Activated CD4-positive, alpha-beta memory T cell treated with anti-CD3 and anti-CD28 coated beads for 36 hours (primary cell): ENCODE data around the gene NKPD1. TPM values are rescaled to one million over a fixed set of nuclear protein-coding genes. Genes with fewer than 3 reads are reported as not detected.

Source experiments
- CTCF ChIA-PET: fragments of 350-600 bp; sonication (Branson Sonifier 250); formaldehyde crosslinking; loops from one replicate; lab custom pipeline; 2021; ENCODE audit warnings: antibody characterized with exemption, inconsistent platforms; lab: Charles Lee
- POLR2A ChIA-PET: fragments of 350-600 bp; sonication (Branson Sonifier 250); formaldehyde crosslinking; loops from one replicate; lab custom pipeline; 2021; ENCODE audit warnings: antibody characterized with exemption; lab: Charles Lee
- DNase-seq: peaks from one replicate; pipeline ENCODE4 v3.0.0-alpha.2; 2020
- H3K27ac Mint-ChIP-seq: one replicate; pipeline ENCODE4 v1.8.0; 2021; ENCODE audit warnings: mixed read lengths
- H3K27me3 Mint-ChIP-seq: one replicate; pipeline ENCODE4 v1.8.0; 2021; ENCODE audit warnings: mixed read lengths
- H3K36me3 Mint-ChIP-seq: one replicate; pipeline ENCODE4 v1.8.0; 2021; ENCODE audit warnings: mixed read lengths
- H3K4me1 Mint-ChIP-seq: one replicate; pipeline ENCODE4 v1.8.0; 2021; ENCODE audit warnings: low read depth, mixed read lengths
- H3K4me3 Mint-ChIP-seq: one replicate; pipeline ENCODE4 v1.8.0; 2021; ENCODE audit warnings: mild to moderate bottlenecking, mixed read lengths
- H3K9me3 Mint-ChIP-seq: one replicate; pipeline ENCODE4 v1.8.0; 2021; ENCODE audit warnings: mixed read lengths
- intact Hi-C: fragments of 100-400 bp; cut with micrococcal nuclease; formaldehyde crosslinking; loops from one replicate; pipeline ENCODE4 v1.15.1; 2023
- total RNA-seq, 2 experiments: library from RNA; stranded (reverse); gene quantifications; one replicate each; pipeline ENCODE4 v1.2.3, GENCODE V29; 2021

NKPD1 gene
- total RNA-seq, 2 experiments from 2014 or later, result 0.10 to 0.22 TPM

- Mint-ChIP-seq H3K27ac (no peak overlapping the region), H3K27me3 (no peaks in the 10 kb centered on the region), H3K9me3 (no peaks in the 10 kb centered on the region), H3K36me3 (no peaks in the 10 kb centered on the region), H3K4me3 (no peak overlapping the region), H3K4me1 (peaks cover 4% of the 10 kb centered on the region)
- POLR2A ChIA-PET, result no interaction called here
- DNase-seq, result no peak
- CTCF ChIA-PET, result no interaction called here
- intact Hi-C loops, result no loop called here
Observed at GRCh38 chr19:45133661-45134060, 27.1 kb downstream of the NKPD1 start.

GRCh38 chr19:45130888-45131615, 29.7 kb downstream of the NKPD1 start:
- DNase-seq, result peak; percentile 29
- Mint-ChIP-seq H3K27ac (no peak overlapping the region), H3K4me1 (peaks cover 6% of the 10 kb centered on the region), H3K27me3 (no peaks in the 10 kb centered on the region), H3K9me3 (no peaks in the 10 kb centered on the region), H3K4me3 (no peak overlapping the region), H3K36me3 (no peaks in the 10 kb centered on the region)
- POLR2A ChIA-PET, result no interaction called here
- intact Hi-C loops, result no loop called here
- CTCF ChIA-PET, result interaction anchor here (1.1 to 1.2 kb wide), 2 partner anchors 13 to 28 kb away, joined by 3 to 4 read pairs; no protein-coding TSS in a partner anchor

- no peaks in the 10 kb centered on the region for H3K9me3 Mint-ChIP-seq
- peaks cover 9% of the 10 kb centered on the region for H3K4me1 Mint-ChIP-seq
- H3K27ac Mint-ChIP-seq, result no peak overlapping the region
- no peaks in the 10 kb centered on the region for H3K27me3 Mint-ChIP-seq
- no peaks in the 10 kb centered on the region for H3K36me3 Mint-ChIP-seq
- H3K4me3 Mint-ChIP-seq, result no peak overlapping the region
- intact Hi-C loops, result no loop called here
- POLR2A ChIA-PET, result no interaction called here
- CTCF ChIA-PET, result no interaction called here
- no peak for DNase-seq
Observed at GRCh38 chr19:45130236-45130635, 30.5 kb downstream of the NKPD1 start.

DNA sequence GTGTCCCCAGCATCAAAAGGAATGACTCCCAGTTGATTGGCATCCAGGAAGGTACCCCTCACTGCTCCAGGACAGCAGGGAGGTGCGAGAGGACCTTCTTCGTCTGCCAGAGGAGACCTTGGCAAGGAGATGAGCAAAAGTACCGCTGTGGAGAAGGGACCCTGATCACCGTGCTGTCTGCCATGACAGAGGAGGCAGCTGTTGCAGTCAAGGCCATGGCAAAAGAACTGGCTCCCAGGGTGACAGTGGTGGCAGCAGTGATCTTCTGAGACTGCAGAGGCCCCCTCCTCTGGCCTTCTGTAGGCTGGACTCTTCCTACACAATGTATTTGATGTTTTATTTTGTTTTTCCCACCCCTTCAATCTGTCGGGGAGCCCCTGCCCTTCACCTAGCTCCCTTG, 32.0 kb downstream of the NKPD1 start:
- no peak overlapping the region for H3K27ac Mint-ChIP-seq
- H3K9me3 Mint-ChIP-seq, result no peaks in the 10 kb centered on the region
- no peaks in the 10 kb centered on the region for H3K36me3 Mint-ChIP-seq
- intact Hi-C loops, result no loop called here
- H3K4me1 Mint-ChIP-seq, result peaks cover 9% of the 10 kb centered on the region
- ChIA-PET POLR2A (no interaction called here), CTCF (interaction anchor here (1.3 kb wide), 1 partner anchor 16 kb away, joined by 3 read pairs; no protein-coding TSS in a partner anchor)
- H3K27me3 Mint-ChIP-seq, result no peaks in the 10 kb centered on the region
- no peak for DNase-seq
- H3K4me3 Mint-ChIP-seq, result no peak overlapping the region

DNA sequence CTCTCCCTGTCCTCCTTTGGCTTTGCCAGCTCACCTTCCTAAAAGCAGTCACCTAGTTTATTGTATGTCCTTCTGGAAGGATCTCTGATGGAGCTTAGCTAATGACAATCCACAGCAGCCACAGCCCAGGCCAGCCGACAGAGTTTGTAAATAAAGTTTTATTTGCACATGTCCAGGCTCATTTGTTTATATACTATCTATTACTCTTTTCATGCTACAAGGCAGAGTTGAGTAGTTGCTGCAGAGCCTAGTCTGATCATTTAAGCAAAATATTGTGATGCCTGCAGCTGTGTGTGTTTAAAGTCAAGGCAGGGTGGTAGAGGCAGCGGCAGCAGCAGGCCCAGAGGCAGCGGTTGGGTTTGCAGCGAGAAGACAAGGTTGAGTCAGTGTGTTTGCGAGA, 32.6 kb downstream of the NKPD1 start:
- Mint-ChIP-seq H3K27me3 (no peaks in the 10 kb centered on the region), H3K9me3 (no peaks in the 10 kb centered on the region), H3K36me3 (no peaks in the 10 kb centered on the region), H3K4me1 (peaks cover 9% of the 10 kb centered on the region), H3K27ac (no peak overlapping the region), H3K4me3 (no peak overlapping the region)
- no peak for DNase-seq
- ChIA-PET CTCF (interaction anchor here (1.3 kb wide), 1 partner anchor 15 kb away, joined by 3 read pairs; no protein-coding TSS in a partner anchor), POLR2A (no interaction called here)
- intact Hi-C loops, result no loop called here

DNA sequence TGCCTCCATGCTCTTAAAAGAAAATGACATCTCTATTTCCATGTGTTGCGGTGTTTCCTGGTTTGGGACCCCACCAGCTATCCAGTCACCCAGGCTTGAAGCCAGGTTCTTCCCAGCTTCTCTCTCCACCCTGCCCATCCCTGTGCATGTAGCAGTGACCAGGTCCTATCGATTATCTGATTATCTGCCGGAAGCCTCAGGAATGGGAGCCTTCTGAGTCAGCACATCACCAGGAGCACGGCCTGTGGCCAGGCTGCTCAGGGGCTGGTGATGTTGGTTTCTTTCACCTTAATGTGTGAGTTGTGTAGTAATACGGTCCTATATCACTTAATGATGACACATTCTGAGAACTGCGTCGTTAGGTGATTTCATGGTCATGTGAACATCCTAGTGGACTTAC, 34.1 kb downstream of the NKPD1 start:
- peaks cover 12% of the 10 kb centered on the region for H3K4me1 Mint-ChIP-seq
- ChIA-PET POLR2A (interaction anchor here (1.5 kb wide), 1 partner anchor 35 kb away, joined by 6 read pairs; no protein-coding TSS in a partner anchor), CTCF (interaction anchor here (0.6 to 2.9 kb wide), 12 partner anchors 9 to 236 kb away, joined by 3 to 20 read pairs (median 4); partner anchors contain the start of genes CLASRP and PPP1R37)
- H3K4me3 Mint-ChIP-seq, result no peak overlapping the region
- H3K27me3 Mint-ChIP-seq, result no peaks in the 10 kb centered on the region
- no peaks in the 10 kb centered on the region for H3K36me3 Mint-ChIP-seq
- no peak overlapping the region for H3K27ac Mint-ChIP-seq
- intact Hi-C loops, result loop anchor here (1.0 kb wide), 1 partner anchor 34 kb away; no protein-coding TSS in a partner anchor
- H3K9me3 Mint-ChIP-seq, result no peaks in the 10 kb centered on the region
- DNase-seq, result no peak

DNA sequence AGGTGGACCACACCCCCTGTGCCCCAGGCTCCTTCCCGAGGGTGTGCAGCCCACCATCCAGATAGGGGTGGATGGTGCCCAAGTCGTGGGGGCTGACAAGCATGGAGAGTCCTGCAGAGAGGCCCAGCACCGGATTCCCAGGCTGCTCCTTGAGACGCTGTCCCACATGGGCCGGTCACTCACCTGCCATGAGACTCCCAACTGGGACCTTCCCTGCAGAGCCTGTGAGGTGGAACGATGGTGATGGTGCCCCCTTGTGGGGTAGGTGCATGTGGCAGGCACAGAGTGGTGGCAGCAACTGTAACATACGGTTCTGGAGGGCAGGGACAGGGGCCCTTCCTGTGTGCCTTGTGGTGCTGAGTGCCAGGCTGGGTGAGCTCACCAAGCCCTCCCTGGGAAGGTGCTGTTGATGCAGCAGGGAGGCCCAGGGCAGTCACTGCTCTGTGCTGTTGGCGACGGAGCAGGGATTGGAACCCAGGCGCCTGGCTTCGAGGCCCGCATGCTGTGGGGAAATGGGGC, 34.7 kb downstream of the NKPD1 start:
- H3K36me3 Mint-ChIP-seq, result no peaks in the 10 kb centered on the region
- H3K27me3 Mint-ChIP-seq, result no peaks in the 10 kb centered on the region
- no peak overlapping the region for H3K27ac Mint-ChIP-seq
- ChIA-PET POLR2A (interaction anchor here (1.5 kb wide), 1 partner anchor 34 kb away, joined by 6 read pairs; no protein-coding TSS in a partner anchor), CTCF (interaction anchor here (0.6 to 2.9 kb wide), 16 partner anchors 8 to 236 kb away, joined by 3 to 20 read pairs (median 4); partner anchors contain the start of genes CLASRP and PPP1R37)
- intact Hi-C loops, result loop anchor here (1.0 kb wide), 1 partner anchor 34 kb away; no protein-coding TSS in a partner anchor
- no peaks in the 10 kb centered on the region for H3K9me3 Mint-ChIP-seq
- H3K4me1 Mint-ChIP-seq, result peaks cover 17% of the 10 kb centered on the region
- no peak overlapping the region for H3K4me3 Mint-ChIP-seq
- peak; percentile 82 for DNase-seq

- ChIA-PET CTCF (interaction anchor here (0.7 to 2.9 kb wide), 10 partner anchors 11 to 86 kb away, joined by 3 to 20 read pairs (median 4); partner anchors contain the start of genes BLOC1S3, CLASRP, PPP1R37 and TRAPPC6A), POLR2A (interaction anchor here (1.5 kb wide), 1 partner anchor 33 kb away, joined by 6 read pairs; no protein-coding TSS in a partner anchor)
- H3K27me3 Mint-ChIP-seq, result no peaks in the 10 kb centered on the region
- no peak overlapping the region for H3K27ac Mint-ChIP-seq
- DNase-seq, result no peak
- intact Hi-C loops, result no loop called here
- H3K36me3 Mint-ChIP-seq, result no peaks in the 10 kb centered on the region
- no peak overlapping the region for H3K4me3 Mint-ChIP-seq
- peaks cover 19% of the 10 kb centered on the region for H3K4me1 Mint-ChIP-seq
- no peaks in the 10 kb centered on the region for H3K9me3 Mint-ChIP-seq
Observed at GRCh38 chr19:45125360-45125759, 35.4 kb downstream of the NKPD1 start.

GRCh38 chr19:45124021-45124420, 36.8 kb downstream of the NKPD1 start:
- intact Hi-C loops, result no loop called here
- H3K4me1 Mint-ChIP-seq, result peaks cover 22% of the 10 kb centered on the region
- CTCF ChIA-PET, result interaction anchor here (2.9 kb wide), 1 partner anchor 32 kb away, joined by 20 read pairs; the partner anchor contains the start of gene PPP1R37

DNA sequence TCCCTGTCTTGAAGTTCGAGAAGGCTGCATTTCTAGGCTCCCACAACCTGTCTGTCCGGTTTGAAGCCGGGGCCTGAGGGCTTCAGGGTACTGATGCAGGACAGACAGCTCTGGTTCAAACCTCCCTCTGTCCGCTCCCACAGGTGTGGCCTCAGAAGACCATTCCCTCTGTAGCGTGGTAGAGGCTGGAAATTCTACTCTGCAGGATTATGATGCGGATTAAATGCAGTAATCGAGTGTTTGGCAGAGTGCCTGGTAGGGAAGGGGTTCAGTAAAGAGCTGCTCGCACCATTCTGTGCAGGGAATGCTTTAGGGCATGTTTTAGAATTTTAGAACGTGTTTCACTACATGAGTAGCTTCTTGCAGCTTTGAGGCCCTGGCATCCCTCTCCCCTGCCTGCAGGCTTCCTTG, 37.3 kb downstream of the NKPD1 start:
- ChIA-PET CTCF (no interaction called here), POLR2A (no interaction called here)
- Mint-ChIP-seq H3K27me3 (no peaks in the 10 kb centered on the region), H3K36me3 (no peaks in the 10 kb centered on the region), H3K9me3 (no peaks in the 10 kb centered on the region), H3K27ac (no peak overlapping the region), H3K4me1 (peaks cover 26% of the 10 kb centered on the region), H3K4me3 (no peak overlapping the region)
- DNase-seq, result no peak
- intact Hi-C loops, result no loop called here

More at GRCh38 chr19:45124021-45124420, 36.8 kb downstream of the NKPD1 start:
- Mint-ChIP-seq H3K9me3 (no peaks in the 10 kb centered on the region), H3K4me3 (no peak overlapping the region), H3K27ac (no peak overlapping the region), H3K27me3 (no peaks in the 10 kb centered on the region), H3K36me3 (no peaks in the 10 kb centered on the region)
- DNase-seq, result no peak
- POLR2A ChIA-PET, result no interaction called here

DNA sequence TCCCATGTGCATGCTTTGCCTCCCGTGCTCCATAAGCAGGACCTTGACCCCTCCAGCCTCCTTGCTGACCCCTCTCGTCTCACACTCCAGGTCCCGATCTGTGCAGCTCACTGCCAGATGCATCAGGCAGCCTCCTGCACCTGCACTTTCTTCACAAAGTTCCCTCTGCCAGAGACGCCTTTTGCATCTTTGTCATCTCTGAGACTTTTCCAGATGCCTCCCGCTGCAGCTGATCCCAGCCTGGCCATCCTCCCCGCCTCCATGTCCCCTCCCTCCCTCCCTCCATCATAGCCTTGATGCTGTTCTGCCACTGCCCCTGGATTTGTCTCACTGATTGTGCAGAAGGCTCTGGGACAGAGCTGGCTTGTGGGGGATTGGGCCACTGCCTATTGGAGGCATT, 38.0 kb downstream of the NKPD1 start:
- Mint-ChIP-seq H3K9me3 (no peaks in the 10 kb centered on the region), H3K27me3 (no peaks in the 10 kb centered on the region), H3K36me3 (no peaks in the 10 kb centered on the region), H3K27ac (no peak overlapping the region), H3K4me1 (peaks cover 32% of the 10 kb centered on the region), H3K4me3 (no peak overlapping the region)
- POLR2A ChIA-PET, result no interaction called here
- CTCF ChIA-PET, result no interaction called here
- DNase-seq, result no peak
- intact Hi-C loops, result no loop called here

GRCh38 chr19:45121827-45122345, 38.9 kb downstream of the NKPD1 start:
- Mint-ChIP-seq H3K27ac (no peak overlapping the region), H3K9me3 (no peaks in the 10 kb centered on the region), H3K4me1 (peaks cover 40% of the 10 kb centered on the region), H3K27me3 (no peaks in the 10 kb centered on the region), H3K36me3 (no peaks in the 10 kb centered on the region), H3K4me3 (no peak overlapping the region)
- intact Hi-C loops, result no loop called here
- no peak for DNase-seq
- ChIA-PET POLR2A (no interaction called here), CTCF (no interaction called here)
